ENCODE data around the gene NKTR. TPM values are rescaled to one million over a fixed set of nuclear protein-coding genes. Genes with fewer than 3 reads are reported as not detected.
A peak's percentile ranks its signal among the peaks of the same experiment; 100 is the strongest.

Gene NKTR
- total RNA-seq, 1 donor from 2014 or later = 41.7 TPM

DNA sequence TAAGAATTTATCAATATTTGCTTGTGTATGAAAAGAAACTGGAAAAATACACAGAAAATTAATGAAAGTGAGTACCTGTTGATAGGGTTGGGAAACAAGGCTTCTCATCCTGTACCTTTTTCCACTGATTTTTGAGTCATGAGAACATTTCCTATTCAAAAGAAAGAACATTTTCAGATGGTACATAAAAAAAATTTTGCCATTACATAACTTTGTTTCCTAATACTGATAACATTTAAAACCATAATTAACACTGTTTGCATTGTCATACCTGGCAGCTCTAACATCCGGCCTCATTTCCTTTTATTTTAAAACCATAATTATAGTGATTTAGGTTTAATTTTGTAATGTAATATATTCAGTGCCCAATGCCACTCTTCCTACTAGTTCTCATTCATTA is 11.7 kb downstream of the NKTR start:
- peaks cover 3 to 11% of the 10 kb centered on the region in 2 donors for H3K4me1 ChIP-seq
- H3K27me3 ChIP-seq = no peaks in the 10 kb centered on the region
- no peak overlapping the region for H3K4me3 ChIP-seq
- H3K27ac ChIP-seq = no peak overlapping the region
- peaks cover 2 to 18% of the 10 kb centered on the region in 2 donors for H3K36me3 ChIP-seq
- no peaks in the 10 kb centered on the region for H3K9me3 ChIP-seq
- no peak for DNase-seq (ENCODE audit: low spot score in 2 of 2)
- intact Hi-C loops (cut with DNase I) = no loop called here
- TF ChIP-seq, protein P1, sequence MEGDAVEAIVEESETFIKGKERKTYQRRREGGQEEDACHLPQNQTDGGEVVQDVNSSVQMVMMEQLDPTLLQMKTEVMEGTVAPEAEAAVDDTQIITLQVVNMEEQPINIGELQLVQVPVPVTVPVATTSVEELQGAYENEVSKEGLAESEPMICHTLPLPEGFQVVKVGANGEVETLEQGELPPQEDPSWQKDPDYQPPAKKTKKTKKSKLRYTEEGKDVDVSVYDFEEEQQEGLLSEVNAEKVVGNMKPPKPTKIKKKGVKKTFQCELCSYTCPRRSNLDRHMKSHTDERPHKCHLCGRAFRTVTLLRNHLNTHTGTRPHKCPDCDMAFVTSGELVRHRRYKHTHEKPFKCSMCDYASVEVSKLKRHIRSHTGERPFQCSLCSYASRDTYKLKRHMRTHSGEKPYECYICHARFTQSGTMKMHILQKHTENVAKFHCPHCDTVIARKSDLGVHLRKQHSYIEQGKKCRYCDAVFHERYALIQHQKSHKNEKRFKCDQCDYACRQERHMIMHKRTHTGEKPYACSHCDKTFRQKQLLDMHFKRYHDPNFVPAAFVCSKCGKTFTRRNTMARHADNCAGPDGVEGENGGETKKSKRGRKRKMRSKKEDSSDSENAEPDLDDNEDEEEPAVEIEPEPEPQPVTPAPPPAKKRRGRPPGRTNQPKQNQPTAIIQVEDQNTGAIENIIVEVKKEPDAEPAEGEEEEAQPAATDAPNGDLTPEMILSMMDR (IDR thresholded peaks at IDR 0.05) = no peak

DNA sequence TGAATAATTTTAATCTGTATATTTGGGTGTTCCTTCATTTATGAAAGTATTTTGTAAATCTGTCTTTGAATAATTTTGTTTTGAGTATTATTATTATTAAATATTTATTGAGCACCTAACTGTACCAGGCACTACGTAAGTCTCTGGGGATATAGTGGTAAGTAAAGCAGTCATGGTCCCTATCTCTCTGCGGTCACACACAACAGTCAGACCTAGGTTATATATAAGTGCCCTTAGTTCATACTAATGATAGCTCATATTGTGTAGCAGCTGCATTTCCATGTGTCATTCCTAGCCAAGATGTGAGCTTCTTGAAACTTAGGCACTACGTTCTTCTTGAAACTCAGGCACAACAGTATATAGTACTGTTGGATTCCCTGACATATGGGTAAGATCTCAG is 12.4 kb downstream of the NKTR start:
- no peak overlapping the region for H3K4me3 ChIP-seq
- no peak overlapping the region for H3K27ac ChIP-seq
- DNase-seq (ENCODE audit: low spot score in 2 of 2) = no peak
- TF ChIP-seq, protein P1 (IDR thresholded peaks at IDR 0.05) = no peak
- H3K9me3 ChIP-seq = no peaks in the 10 kb centered on the region
- peaks cover 3 to 11% of the 10 kb centered on the region in 2 donors for H3K4me1 ChIP-seq
- intact Hi-C loops (cut with DNase I) = no loop called here
- peaks cover 4 to 18% of the 10 kb centered on the region in 2 donors for H3K36me3 ChIP-seq
- no peaks in the 10 kb centered on the region for H3K27me3 ChIP-seq

DNA sequence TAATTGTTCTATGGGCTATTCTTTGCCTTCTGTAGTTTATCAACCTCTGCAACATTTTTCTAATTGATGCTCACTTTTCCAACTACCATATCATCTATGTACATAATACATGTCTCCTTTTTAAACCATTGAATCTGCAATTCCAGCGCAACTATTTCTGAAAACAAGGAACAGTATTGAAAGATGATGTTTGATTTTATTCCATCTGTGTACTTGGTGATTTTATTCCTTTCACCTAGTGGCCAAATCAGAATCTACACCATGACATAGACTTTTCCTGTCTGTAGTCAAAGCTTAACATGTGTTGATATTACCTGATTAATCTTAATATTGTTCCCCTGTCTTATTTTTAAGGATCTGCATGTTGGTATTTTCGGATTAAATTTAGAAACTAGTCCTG is 13.0 kb downstream of the NKTR start:
- peaks cover 3 to 11% of the 10 kb centered on the region in 2 donors for H3K4me1 ChIP-seq
- intact Hi-C loops (cut with DNase I) = no loop called here
- TF ChIP-seq, protein P1 (IDR thresholded peaks at IDR 0.05) = peak in 1 of 3 experiments; percentile 24
- peaks cover 6 to 16% of the 10 kb centered on the region in 2 donors for H3K36me3 ChIP-seq
- H3K4me3 ChIP-seq = no peak overlapping the region
- H3K9me3 ChIP-seq = no peaks in the 10 kb centered on the region
- no peak for DNase-seq (ENCODE audit: low spot score in 2 of 2)
- H3K27ac ChIP-seq = no peak overlapping the region
- H3K27me3 ChIP-seq = no peaks in the 10 kb centered on the region

DNA sequence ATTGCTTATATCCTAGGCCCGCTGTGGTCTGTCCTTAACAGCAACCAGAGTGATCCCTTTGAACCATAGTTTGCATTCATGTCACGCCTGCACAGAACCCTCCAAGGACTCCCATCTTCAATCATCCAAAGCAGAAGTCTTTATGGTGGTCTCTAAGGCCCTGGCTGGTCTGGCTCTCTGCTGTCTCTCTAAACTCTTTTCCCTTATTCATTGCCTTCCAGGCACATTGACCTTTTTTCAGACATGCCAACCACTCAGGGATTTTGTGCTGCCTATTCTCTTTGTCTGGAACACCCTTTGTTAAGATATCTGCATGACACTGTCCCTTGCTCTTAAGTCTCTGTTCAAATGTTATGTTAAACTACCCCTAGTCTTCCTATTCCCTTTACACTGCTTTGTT is 31.1 kb downstream of the NKTR start:
- intact Hi-C loops (cut with DNase I) = no loop called here
- TF ChIP-seq, protein P1 (IDR thresholded peaks at IDR 0.05) = no peak
- Histone ChIP-seq H3K4me3 (no peak overlapping the region), H3K9me3 (no peaks in the 10 kb centered on the region), H3K36me3 (peaks cover 54 to 68% of the 10 kb centered on the region in 2 donors), H3K4me1 (no peaks in the 10 kb centered on the region), H3K27ac (no peak overlapping the region), H3K27me3 (no peaks in the 10 kb centered on the region)
- no peak for DNase-seq (ENCODE audit: low spot score in 2 of 2)

DNA sequence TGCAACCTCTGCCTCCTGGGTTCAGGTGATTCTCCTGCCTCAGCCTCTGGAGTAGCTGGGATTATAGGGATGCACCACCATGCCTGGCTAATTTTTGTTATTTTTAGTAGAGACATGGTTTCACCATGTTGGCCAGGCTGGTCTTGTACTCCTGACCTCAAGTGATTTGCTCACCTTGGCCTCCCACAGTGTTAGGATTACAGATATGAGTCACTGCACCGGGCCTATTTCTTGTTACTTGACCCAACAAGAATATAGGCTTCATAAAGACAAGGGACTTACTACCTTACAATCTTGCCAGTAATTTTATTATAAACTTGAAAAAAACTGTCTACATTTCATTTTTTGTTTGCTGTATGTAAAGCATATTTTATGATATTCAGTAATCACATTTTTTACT is 31.7 kb downstream of the NKTR start:
- Histone ChIP-seq H3K27ac (no peak overlapping the region), H3K9me3 (no peaks in the 10 kb centered on the region), H3K36me3 (peaks cover 57 to 74% of the 10 kb centered on the region in 2 donors), H3K27me3 (no peaks in the 10 kb centered on the region), H3K4me1 (no peaks in the 10 kb centered on the region), H3K4me3 (no peak overlapping the region)
- intact Hi-C loops (cut with DNase I) = no loop called here
- TF ChIP-seq, protein P1 (IDR thresholded peaks at IDR 0.05) = no peak
- DNase-seq (ENCODE audit: low spot score in 2 of 2) = no peak

DNA sequence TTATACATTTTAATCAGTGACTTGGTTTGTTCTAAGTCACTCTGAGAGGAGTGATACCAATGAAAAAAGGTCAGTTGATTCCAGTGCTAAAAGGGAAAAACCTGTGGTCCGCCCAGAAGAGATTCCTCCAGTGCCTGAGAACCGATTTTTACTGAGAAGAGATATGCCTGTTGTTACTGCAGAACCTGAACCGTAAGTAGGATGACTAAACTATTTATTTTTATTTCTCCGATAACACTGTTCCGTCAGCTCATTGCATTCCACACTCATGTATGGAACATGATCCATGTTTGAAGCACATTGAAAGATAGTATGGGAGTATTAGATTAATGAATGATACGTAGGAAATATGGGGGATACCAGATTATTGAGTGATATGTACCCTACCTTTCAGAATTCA is 33.1 kb downstream of the NKTR start:
- intact Hi-C loops (cut with DNase I) = no loop called here
- no peak overlapping the region for H3K4me3 ChIP-seq
- no peaks in the 10 kb centered on the region for H3K9me3 ChIP-seq
- no peaks in the 10 kb centered on the region for H3K4me1 ChIP-seq
- no peaks in the 10 kb centered on the region for H3K27me3 ChIP-seq
- peaks cover 67 to 83% of the 10 kb centered on the region in 2 donors for H3K36me3 ChIP-seq
- no peak overlapping the region for H3K27ac ChIP-seq
- no peak for DNase-seq (ENCODE audit: low spot score in 2 of 2)
- TF ChIP-seq, protein P1 (IDR thresholded peaks at IDR 0.05) = no peak

Measured in ascending aorta (tissue), 2 donors.